ENCODE data around the gene PNCK.
"Not testable (repeated sequence)": the region's sequence is repeated elsewhere in the genome, so short reads cannot be mapped to it uniquely, and the experiment has no call there.

DNA sequence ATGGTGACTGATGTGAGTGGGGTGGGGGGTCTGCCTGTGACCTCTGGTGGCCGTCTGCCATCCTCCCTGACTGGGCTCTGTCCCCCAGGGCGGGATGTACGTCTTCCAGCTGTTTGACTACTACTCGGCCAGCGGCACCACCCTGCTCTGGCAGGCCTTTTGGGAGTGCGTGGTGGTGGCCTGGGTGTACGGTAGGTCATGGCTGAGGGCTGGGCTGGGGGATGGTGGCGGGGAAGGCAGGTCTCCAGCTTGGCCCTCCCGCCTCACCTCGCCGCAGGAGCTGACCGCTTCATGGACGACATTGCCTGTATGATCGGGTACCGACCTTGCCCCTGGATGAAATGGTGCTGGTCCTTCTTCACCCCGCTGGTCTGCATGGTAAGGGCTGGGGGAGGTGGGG, 20.6 kb upstream of the PNCK start:
- TF ChIP-seq, protein P1, sequence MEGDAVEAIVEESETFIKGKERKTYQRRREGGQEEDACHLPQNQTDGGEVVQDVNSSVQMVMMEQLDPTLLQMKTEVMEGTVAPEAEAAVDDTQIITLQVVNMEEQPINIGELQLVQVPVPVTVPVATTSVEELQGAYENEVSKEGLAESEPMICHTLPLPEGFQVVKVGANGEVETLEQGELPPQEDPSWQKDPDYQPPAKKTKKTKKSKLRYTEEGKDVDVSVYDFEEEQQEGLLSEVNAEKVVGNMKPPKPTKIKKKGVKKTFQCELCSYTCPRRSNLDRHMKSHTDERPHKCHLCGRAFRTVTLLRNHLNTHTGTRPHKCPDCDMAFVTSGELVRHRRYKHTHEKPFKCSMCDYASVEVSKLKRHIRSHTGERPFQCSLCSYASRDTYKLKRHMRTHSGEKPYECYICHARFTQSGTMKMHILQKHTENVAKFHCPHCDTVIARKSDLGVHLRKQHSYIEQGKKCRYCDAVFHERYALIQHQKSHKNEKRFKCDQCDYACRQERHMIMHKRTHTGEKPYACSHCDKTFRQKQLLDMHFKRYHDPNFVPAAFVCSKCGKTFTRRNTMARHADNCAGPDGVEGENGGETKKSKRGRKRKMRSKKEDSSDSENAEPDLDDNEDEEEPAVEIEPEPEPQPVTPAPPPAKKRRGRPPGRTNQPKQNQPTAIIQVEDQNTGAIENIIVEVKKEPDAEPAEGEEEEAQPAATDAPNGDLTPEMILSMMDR (IDR thresholded peaks at IDR 0.05) = not testable (repeated sequence)
- not testable (repeated sequence) for TF ChIP-seq POLR2A (IDR thresholded peaks at IDR 0.05)

All from sigmoid colon (tissue), 3 donors.